Stimulated activated CD8-positive, alpha-beta memory T cell treated with anti-CD3 and anti-CD28 coated beads, Interleukin-2, amount 100 ng/mL, for 48 hours (primary cell): Measurements from ENCODE around the gene CRY2.
A peak's percentile ranks its signal among the peaks of the same experiment; 100 is the strongest.
"Not testable (repeated sequence)": the region's sequence is repeated elsewhere in the genome, so short reads cannot be mapped to it uniquely, and the experiment has no call there.

Experiments used
- DNase-seq, 2 donors: peaks; one replicate each; pipeline ENCODE4 v3.0.0-alpha.2; 2020; ENCODE audit warnings: low read depth in 2 of 2

Gene CRY2

GRCh38 chr11:45899448-45900174 is 52.3 kb downstream of the CRY2 start:
- peak; percentile 65 for DNase-seq

DNA sequence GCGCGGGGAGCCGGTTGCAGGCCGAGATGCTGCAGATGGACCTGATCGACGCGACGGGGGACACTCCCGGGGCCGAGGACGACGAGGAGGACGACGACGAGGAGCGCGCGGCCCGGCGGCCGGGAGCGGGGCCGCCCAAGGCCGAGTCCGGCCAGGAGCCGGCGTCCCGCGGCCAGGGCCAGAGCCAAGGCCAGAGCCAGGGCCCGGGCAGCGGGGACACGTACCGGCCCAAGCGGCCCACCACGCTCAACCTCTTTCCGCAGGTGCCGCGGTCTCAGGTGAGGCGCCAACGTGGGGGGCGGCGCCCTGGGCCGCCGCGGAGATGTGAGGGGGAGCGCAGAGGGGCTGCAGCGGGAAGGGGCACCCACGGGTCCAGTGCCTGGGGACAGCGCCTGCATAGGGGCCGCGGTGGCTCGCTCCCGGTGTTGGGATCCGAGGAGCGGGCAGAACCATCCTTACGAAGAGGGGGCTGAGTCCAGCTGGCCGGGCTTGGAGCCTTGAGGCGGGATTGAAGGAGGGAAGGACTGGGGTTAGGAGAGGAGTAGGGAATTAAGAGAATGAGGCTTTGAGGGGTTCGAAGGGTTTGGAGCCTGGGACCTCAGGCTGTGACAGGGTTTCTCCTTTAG is 53.0 kb downstream of the CRY2 start:
- not testable (repeated sequence) for DNase-seq

GRCh38 chr11:45900916-45901617 is 53.8 kb downstream of the CRY2 start:
- DNase-seq, result no peak

GRCh38 chr11:45901626-45902025 is 54.4 kb downstream of the CRY2 start:
- no peak for DNase-seq

GRCh38 chr11:45902452-45903380 is 55.4 kb downstream of the CRY2 start:
- no peak for DNase-seq

- no peak for DNase-seq
Observed at GRCh38 chr11:45904309-45904915, 57.1 kb downstream of the CRY2 start.

DNA sequence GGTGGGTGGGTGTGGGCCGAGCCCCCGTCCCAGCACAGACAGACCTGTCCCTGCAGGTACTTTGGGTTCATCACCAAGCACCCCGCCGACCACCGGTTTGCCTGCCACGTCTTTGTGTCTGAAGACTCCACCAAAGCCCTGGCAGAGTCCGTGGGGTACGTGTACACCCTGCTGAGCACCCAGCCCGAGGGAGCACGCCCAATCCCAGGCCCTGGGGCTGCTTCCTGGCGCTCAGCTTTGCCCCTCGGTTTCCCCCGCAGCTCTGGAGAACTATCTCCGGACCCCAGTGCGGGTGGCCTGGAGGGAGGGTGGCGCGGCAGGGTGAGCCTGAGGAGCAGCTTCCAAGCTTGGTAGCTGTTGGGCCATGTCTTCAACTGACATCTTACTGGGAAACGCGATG is 57.8 kb downstream of the CRY2 start:
- DNase-seq, result no peak

- not testable (repeated sequence) for DNase-seq
Observed at GRCh38 chr11:45905576-45905975, 58.3 kb downstream of the CRY2 start.

DNA sequence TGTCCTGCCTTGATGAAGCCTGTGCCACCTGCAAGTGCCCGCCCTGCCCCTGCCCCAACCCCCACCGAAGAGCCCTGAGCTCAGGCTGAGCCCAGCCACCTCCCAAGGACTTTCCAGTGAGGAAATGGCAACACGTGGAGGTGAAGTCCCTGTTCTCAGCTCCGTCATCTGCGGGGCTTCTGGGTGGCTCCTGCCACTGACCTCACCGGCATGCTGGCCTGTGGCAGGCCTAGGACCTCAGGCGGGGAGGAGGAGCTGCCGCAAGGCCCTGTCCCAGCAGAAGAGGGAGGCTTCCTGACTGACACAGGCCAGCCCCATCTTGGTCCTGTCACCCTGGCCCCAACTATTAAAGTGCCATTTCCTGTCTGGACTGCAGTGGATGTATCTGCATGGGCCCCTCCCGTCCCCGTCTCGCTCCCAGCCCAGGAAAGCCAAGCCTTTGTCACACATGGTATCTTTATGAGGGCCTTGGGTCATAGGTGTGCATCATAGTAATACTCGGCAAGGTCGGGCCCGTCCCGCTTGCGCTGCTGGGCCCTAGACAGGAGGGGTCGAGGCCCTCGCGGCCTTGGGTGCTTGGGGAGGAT is 58.9 kb downstream of the CRY2 start:
- DNase-seq, result no peak

GRCh38 chr11:45906965-45907611 is 59.8 kb downstream of the CRY2 start, which contains the start of gene FREY1:
Gene FREY1, minus strand, starts transcription at chr11:45907271. Its CDS starts 26 bp downstream, at chr11:45907245.
- no peak for DNase-seq

DNA sequence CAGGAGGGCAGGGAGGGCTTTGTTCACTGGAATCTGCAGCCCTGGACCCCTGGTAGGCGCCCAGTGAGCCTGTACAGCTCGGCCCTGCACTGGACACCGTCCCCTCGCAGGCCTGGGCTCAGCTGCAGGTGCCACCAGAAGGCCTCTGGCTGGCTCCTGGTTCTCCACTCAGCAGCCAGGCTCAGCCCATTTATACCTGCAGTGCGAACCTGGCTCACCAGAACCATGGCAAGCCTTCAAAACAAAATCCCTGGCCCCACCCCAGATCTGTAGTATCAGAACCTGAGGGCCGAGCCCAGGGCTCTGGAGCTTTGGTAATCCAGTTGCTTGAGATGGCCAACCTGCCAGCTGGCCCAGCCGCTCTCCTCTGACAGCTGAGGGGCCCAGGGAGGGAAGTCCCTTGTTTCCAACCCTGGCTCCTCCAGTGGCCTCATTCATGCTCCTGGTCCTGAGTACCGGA is 60.7 kb downstream of the CRY2 start:
- no peak for DNase-seq

- DNase-seq, result no peak
Observed at GRCh38 chr11:45909594-45910475, 62.6 kb downstream of the CRY2 start.

DNA sequence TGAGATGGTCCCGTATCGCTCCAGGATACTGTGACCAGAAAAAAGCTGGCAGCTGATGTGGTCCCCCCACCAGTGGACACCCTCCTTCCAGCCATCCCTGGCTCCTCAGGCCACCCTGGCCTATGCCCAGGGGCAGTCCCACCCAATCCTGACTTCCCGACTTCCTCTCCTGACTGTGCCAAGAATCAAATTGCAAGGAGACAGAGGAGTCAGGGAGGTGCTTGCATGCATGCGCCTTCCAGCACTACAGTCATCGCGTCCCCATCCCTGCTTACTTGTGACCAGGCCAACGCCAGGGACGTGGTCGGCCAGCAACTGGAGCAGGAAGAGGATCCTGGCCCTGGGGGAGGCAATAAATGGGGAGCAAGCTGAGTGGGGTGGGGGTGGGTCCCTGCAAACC is 63.3 kb downstream of the CRY2 start:
- DNase-seq, result no peak

GRCh38 chr11:45913514-45913913 is 66.2 kb downstream of the CRY2 start:
- DNase-seq, result no peak

- DNase-seq, result no peak
Observed at GRCh38 chr11:45913942-45914635, 66.8 kb downstream of the CRY2 start.

- no peak for DNase-seq
Observed at GRCh38 chr11:45915446-45915845, 68.2 kb downstream of the CRY2 start.

- DNase-seq, result no peak
Observed at GRCh38 chr11:45917286-45917622, 70.0 kb downstream of the CRY2 start.

GRCh38 chr11:45917623-45918330 is 70.5 kb downstream of the CRY2 start, which contains the start of gene PEX16:
Gene PEX16, minus strand, starts transcription at chr11:45917877. Its CDS starts 66 bp downstream, at chr11:45917811.
- peak; percentile 86 to 91 for DNase-seq
